ENCODE data around the gene ALPI. TPM values are rescaled to one million over a fixed set of nuclear protein-coding genes. Genes with fewer than 3 reads are reported as not detected.

Gene ALPI
- total RNA-seq, 2 experiments from 2014 or later: not detected

GRCh38 chr2:232502911-232503808 is 47.2 kb downstream of the ALPI start:
- no peak for DNase-seq (ENCODE audit: low spot score)
- Histone ChIP-seq H2AFZ (ENCODE audit: low read length) (no peak overlapping the region), H3K4me3 (ENCODE audit: low read depth, low read length, poor library complexity, severe bottlenecking) (no peak overlapping the region), H3K9me3 (ENCODE audit: low read length) (no peaks in the 10 kb centered on the region), H3K36me3 (ENCODE audit: insufficient read depth, low read length) (no peaks in the 10 kb centered on the region), H3K4me1 (ENCODE audit: insufficient read depth, low read length, poor library complexity, severe bottlenecking) (no peaks in the 10 kb centered on the region), H4K20me1 (ENCODE audit: insufficient read depth, low read length) (no peaks in the 10 kb centered on the region), H3K9me2 (ENCODE audit: insufficient read depth, low read length) (no peaks in the 10 kb centered on the region), H3K79me2 (ENCODE audit: insufficient read depth, low read depth, low read length) (no peaks in the 10 kb centered on the region), H3K4me2 (ENCODE audit: low read length) (no peak overlapping the region), H3K27ac (ENCODE audit: low read depth, low read length, poor library complexity, severe bottlenecking) (no peak overlapping the region)
- no TSS peak for BruUV-seq (replicated peaks)
- intact Hi-C loops (cut with micrococcal nuclease; ENCODE audit: unreplicated experiment): no loop called here
- POLR2A ChIA-PET: no interaction called here
- TF ChIP-seq CTCF (conservative IDR thresholded peaks at IDR 0.05; ENCODE audit: low read length): no peak
- TF ChIP-seq EZH2phosphoT487 (IDR thresholded peaks at IDR 0.05; ENCODE audit: borderline replicate concordance, low read depth, low read length): no peak
- CTCF ChIA-PET (ENCODE audit: unreplicated experiment): no interaction called here

GRCh38 chr2:232503809-232504323 is 47.9 kb downstream of the ALPI start:
- Histone ChIP-seq H3K9me2 (ENCODE audit: insufficient read depth, low read length) (no peaks in the 10 kb centered on the region), H3K36me3 (ENCODE audit: insufficient read depth, low read length) (no peaks in the 10 kb centered on the region), H3K4me1 (ENCODE audit: insufficient read depth, low read length, poor library complexity, severe bottlenecking) (no peaks in the 10 kb centered on the region), H3K79me2 (ENCODE audit: insufficient read depth, low read depth, low read length) (no peaks in the 10 kb centered on the region), H3K4me2 (ENCODE audit: low read length) (no peak overlapping the region), H3K27ac (ENCODE audit: low read depth, low read length, poor library complexity, severe bottlenecking) (no peak overlapping the region), H3K9me3 (ENCODE audit: low read length) (no peaks in the 10 kb centered on the region), H3K4me3 (ENCODE audit: low read depth, low read length, poor library complexity, severe bottlenecking) (no peak overlapping the region), H4K20me1 (ENCODE audit: insufficient read depth, low read length) (no peaks in the 10 kb centered on the region), H2AFZ (ENCODE audit: low read length) (no peak overlapping the region)
- TF ChIP-seq EZH2phosphoT487 (IDR thresholded peaks at IDR 0.05; ENCODE audit: borderline replicate concordance, low read depth, low read length) (no peak), CTCF (conservative IDR thresholded peaks at IDR 0.05; ENCODE audit: low read length) (no peak)
- intact Hi-C loops (cut with micrococcal nuclease; ENCODE audit: unreplicated experiment): no loop called here
- ChIA-PET CTCF (ENCODE audit: unreplicated experiment) (no interaction called here), POLR2A (no interaction called here)
- BruUV-seq (replicated peaks): no TSS peak
- DNase-seq (ENCODE audit: low spot score): no peak

- Histone ChIP-seq H3K4me3 (ENCODE audit: low read depth, low read length, poor library complexity, severe bottlenecking) (no peak overlapping the region), H3K36me3 (ENCODE audit: insufficient read depth, low read length) (no peaks in the 10 kb centered on the region), H3K9me2 (ENCODE audit: insufficient read depth, low read length) (no peaks in the 10 kb centered on the region), H3K27ac (ENCODE audit: low read depth, low read length, poor library complexity, severe bottlenecking) (no peak overlapping the region), H3K9me3 (ENCODE audit: low read length) (no peaks in the 10 kb centered on the region), H3K79me2 (ENCODE audit: insufficient read depth, low read depth, low read length) (no peaks in the 10 kb centered on the region), H3K4me2 (ENCODE audit: low read length) (no peak overlapping the region), H4K20me1 (ENCODE audit: insufficient read depth, low read length) (no peaks in the 10 kb centered on the region), H2AFZ (ENCODE audit: low read length) (no peak overlapping the region), H3K4me1 (ENCODE audit: insufficient read depth, low read length, poor library complexity, severe bottlenecking) (no peaks in the 10 kb centered on the region)
- TF ChIP-seq CTCF (conservative IDR thresholded peaks at IDR 0.05; ENCODE audit: low read length) (no peak), EZH2phosphoT487 (IDR thresholded peaks at IDR 0.05; ENCODE audit: borderline replicate concordance, low read depth, low read length) (no peak)
- POLR2A ChIA-PET: no interaction called here
- CTCF ChIA-PET (ENCODE audit: unreplicated experiment): no interaction called here
- no TSS peak for BruUV-seq (replicated peaks)
- intact Hi-C loops (cut with micrococcal nuclease; ENCODE audit: unreplicated experiment): no loop called here
- DNase-seq (ENCODE audit: low spot score): no peak
Measured at GRCh38 chr2:232504438-232504837, 48.5 kb downstream of the ALPI start.

Measured in OCI-LY7 (cell line).